ENCODE measurements around the gene NUAK1.

Gene NUAK1

GRCh38 chr12:106170285-106170684 is 31.5 kb upstream of the NUAK1 start:
- Mint-ChIP-seq H3K4me3 (no peak overlapping the region), H3K36me3 (ENCODE audit: insufficient read depth) (peaks cover 3% of the 10 kb centered on the region), H3K27ac (ENCODE audit: low read depth) (no peak overlapping the region), H3K9me3 (peaks cover 8% of the 10 kb centered on the region), H3K27me3 (peaks cover 51% of the 10 kb centered on the region), H3K4me1 (no peaks in the 10 kb centered on the region)
- ATAC-seq (replicated peaks; ENCODE audit: extremely low read depth, poor library complexity, severe bottlenecking), result no peak
- no peak for DNase-seq (ENCODE audit: low spot score in 2 of 2)

- ATAC-seq (replicated peaks; ENCODE audit: extremely low read depth, poor library complexity, severe bottlenecking) (no peak), DNase-seq (ENCODE audit: low spot score in 2 of 2) (no peak)
- no peak overlapping the region for H3K4me3 Mint-ChIP-seq
- H3K27ac Mint-ChIP-seq (ENCODE audit: low read depth), result no peak overlapping the region
- no peaks in the 10 kb centered on the region for H3K4me1 Mint-ChIP-seq
- peaks cover 86% of the 10 kb centered on the region for H3K27me3 Mint-ChIP-seq
- peaks cover 2% of the 10 kb centered on the region for H3K36me3 Mint-ChIP-seq (ENCODE audit: insufficient read depth)
- H3K9me3 Mint-ChIP-seq, result peaks cover 8% of the 10 kb centered on the region
Observed at GRCh38 chr12:106163712-106164111, 25.0 kb upstream of the NUAK1 start.

- H3K36me3 Mint-ChIP-seq (ENCODE audit: insufficient read depth), result peaks cover 2% of the 10 kb centered on the region
- ATAC-seq (replicated peaks; ENCODE audit: extremely low read depth, poor library complexity, severe bottlenecking), result no peak
- H3K9me3 Mint-ChIP-seq, result no peaks in the 10 kb centered on the region
Observed at GRCh38 chr12:106161491-106161890, 22.7 kb upstream of the NUAK1 start.

GRCh38 chr12:106160915-106161314 is 22.2 kb upstream of the NUAK1 start:
- Mint-ChIP-seq H3K27me3 (peaks cover 65% of the 10 kb centered on the region), H3K9me3 (no peaks in the 10 kb centered on the region), H3K4me3 (no peak overlapping the region), H3K27ac (ENCODE audit: low read depth) (no peak overlapping the region), H3K36me3 (ENCODE audit: insufficient read depth) (peaks cover 2% of the 10 kb centered on the region), H3K4me1 (no peaks in the 10 kb centered on the region)
- ATAC-seq (replicated peaks; ENCODE audit: extremely low read depth, poor library complexity, severe bottlenecking), result no peak
- no peak for DNase-seq (ENCODE audit: low spot score in 2 of 2)

More at GRCh38 chr12:106161491-106161890, 22.7 kb upstream of the NUAK1 start:
- DNase-seq (ENCODE audit: low spot score in 2 of 2), result no peak
- no peak overlapping the region for H3K27ac Mint-ChIP-seq (ENCODE audit: low read depth)
- H3K27me3 Mint-ChIP-seq, result peaks cover 65% of the 10 kb centered on the region
- H3K4me3 Mint-ChIP-seq, result no peak overlapping the region
- no peaks in the 10 kb centered on the region for H3K4me1 Mint-ChIP-seq

GRCh38 chr12:106157802-106158201 is 19.0 kb upstream of the NUAK1 start:
- no peaks in the 10 kb centered on the region for H3K4me1 Mint-ChIP-seq
- peaks cover 38% of the 10 kb centered on the region for H3K27me3 Mint-ChIP-seq
- H3K4me3 Mint-ChIP-seq, result no peak overlapping the region
- DNase-seq (ENCODE audit: low spot score in 2 of 2) (no peak), ATAC-seq (replicated peaks; ENCODE audit: extremely low read depth, poor library complexity, severe bottlenecking) (no peak)
- peaks cover 2% of the 10 kb centered on the region for H3K36me3 Mint-ChIP-seq (ENCODE audit: insufficient read depth)
- H3K9me3 Mint-ChIP-seq, result no peaks in the 10 kb centered on the region
- no peak overlapping the region for H3K27ac Mint-ChIP-seq (ENCODE audit: low read depth)

GRCh38 chr12:106154751-106155273 is 16.1 kb upstream of the NUAK1 start:
- H3K4me3 Mint-ChIP-seq, result no peak overlapping the region
- H3K4me1 Mint-ChIP-seq, result no peaks in the 10 kb centered on the region
- peaks cover 11% of the 10 kb centered on the region for H3K27me3 Mint-ChIP-seq
- no peak overlapping the region for H3K27ac Mint-ChIP-seq (ENCODE audit: low read depth)
- ATAC-seq (replicated peaks; ENCODE audit: extremely low read depth, poor library complexity, severe bottlenecking) (no peak), DNase-seq (ENCODE audit: low spot score in 2 of 2) (no peak)
- no peaks in the 10 kb centered on the region for H3K36me3 Mint-ChIP-seq (ENCODE audit: insufficient read depth)
- no peaks in the 10 kb centered on the region for H3K9me3 Mint-ChIP-seq

- Mint-ChIP-seq H3K4me1 (no peaks in the 10 kb centered on the region), H3K36me3 (ENCODE audit: insufficient read depth) (no peaks in the 10 kb centered on the region), H3K27ac (ENCODE audit: low read depth) (no peak overlapping the region), H3K9me3 (no peaks in the 10 kb centered on the region), H3K4me3 (no peak overlapping the region), H3K27me3 (peaks cover 11% of the 10 kb centered on the region)
- DNase-seq (ENCODE audit: low spot score in 2 of 2), result no peak
- ATAC-seq (replicated peaks; ENCODE audit: extremely low read depth, poor library complexity, severe bottlenecking), result no peak
Observed at GRCh38 chr12:106152334-106152733, 13.6 kb upstream of the NUAK1 start.

GRCh38 chr12:106150555-106150954 is 11.8 kb upstream of the NUAK1 start:
- Mint-ChIP-seq H3K27me3 (peaks cover 6% of the 10 kb centered on the region), H3K4me3 (no peak overlapping the region), H3K4me1 (no peaks in the 10 kb centered on the region), H3K36me3 (ENCODE audit: insufficient read depth) (no peaks in the 10 kb centered on the region), H3K27ac (ENCODE audit: low read depth) (no peak overlapping the region), H3K9me3 (no peaks in the 10 kb centered on the region)
- DNase-seq (ENCODE audit: low spot score in 2 of 2) (no peak), ATAC-seq (replicated peaks; ENCODE audit: extremely low read depth, poor library complexity, severe bottlenecking) (no peak)

- Mint-ChIP-seq H3K9me3 (no peaks in the 10 kb centered on the region), H3K27me3 (peaks cover 13% of the 10 kb centered on the region)
- DNase-seq (ENCODE audit: low spot score in 2 of 2), result no peak
Observed at GRCh38 chr12:106149096-106149784, 10.5 kb upstream of the NUAK1 start.

GRCh38 chr12:106147956-106148355 is 9.2 kb upstream of the NUAK1 start:
- Mint-ChIP-seq H3K27me3 (peaks cover 18% of the 10 kb centered on the region), H3K4me1 (no peaks in the 10 kb centered on the region), H3K9me3 (no peaks in the 10 kb centered on the region), H3K36me3 (ENCODE audit: insufficient read depth) (peaks cover 2% of the 10 kb centered on the region), H3K4me3 (no peak overlapping the region), H3K27ac (ENCODE audit: low read depth) (no peak overlapping the region)
- no peak for ATAC-seq (replicated peaks; ENCODE audit: extremely low read depth, poor library complexity, severe bottlenecking)
- no peak for DNase-seq (ENCODE audit: low spot score in 2 of 2)

More at GRCh38 chr12:106149096-106149784, 10.5 kb upstream of the NUAK1 start:
- peaks cover 2% of the 10 kb centered on the region for H3K36me3 Mint-ChIP-seq (ENCODE audit: insufficient read depth)
- no peak for ATAC-seq (replicated peaks; ENCODE audit: extremely low read depth, poor library complexity, severe bottlenecking)
- no peak overlapping the region for H3K4me3 Mint-ChIP-seq
- no peaks in the 10 kb centered on the region for H3K4me1 Mint-ChIP-seq
- H3K27ac Mint-ChIP-seq (ENCODE audit: low read depth), result no peak overlapping the region

- H3K4me3 Mint-ChIP-seq, result no peak overlapping the region
- ATAC-seq (replicated peaks; ENCODE audit: extremely low read depth, poor library complexity, severe bottlenecking), result no peak
- peaks cover 2% of the 10 kb centered on the region for H3K36me3 Mint-ChIP-seq (ENCODE audit: insufficient read depth)
Observed at GRCh38 chr12:106146987-106147386, 8.2 kb upstream of the NUAK1 start.

GRCh38 chr12:106145539-106146447 is 7.0 kb upstream of the NUAK1 start:
- peaks cover 39% of the 10 kb centered on the region for H3K27me3 Mint-ChIP-seq
- DNase-seq (ENCODE audit: low spot score in 2 of 2), result no peak
- H3K4me1 Mint-ChIP-seq, result no peaks in the 10 kb centered on the region

More at GRCh38 chr12:106146987-106147386, 8.2 kb upstream of the NUAK1 start:
- H3K27me3 Mint-ChIP-seq, result peaks cover 27% of the 10 kb centered on the region
- no peak overlapping the region for H3K27ac Mint-ChIP-seq (ENCODE audit: low read depth)
- DNase-seq (ENCODE audit: low spot score in 2 of 2), result no peak
- H3K9me3 Mint-ChIP-seq, result no peaks in the 10 kb centered on the region
- no peaks in the 10 kb centered on the region for H3K4me1 Mint-ChIP-seq

More at GRCh38 chr12:106145539-106146447, 7.0 kb upstream of the NUAK1 start:
- Mint-ChIP-seq H3K36me3 (ENCODE audit: insufficient read depth) (peaks cover 2% of the 10 kb centered on the region), H3K4me3 (no peak overlapping the region), H3K9me3 (no peaks in the 10 kb centered on the region), H3K27ac (ENCODE audit: low read depth) (no peak overlapping the region)
- ATAC-seq (replicated peaks; ENCODE audit: extremely low read depth, poor library complexity, severe bottlenecking), result no peak

Data from central memory CD8-positive, alpha-beta T cell (primary cell).